Skin of body (tissue), 2 donors: ENCODE data around the gene AFG3L2. TPM values are rescaled to one million over a fixed set of nuclear protein-coding genes. Genes with fewer than 3 reads are reported as not detected.
"Not testable (repeated sequence)": the region's sequence is repeated elsewhere in the genome, so short reads cannot be mapped to it uniquely, and the experiment has no call there.

Experiments used
- DNase-seq: peaks from one replicate; lab custom pipeline; 2025; lab: John Stamatoyannopoulos, UW
- total RNA-seq: library from RNA; depleted of rRNA; stranded (reverse); fragments of >200 nt; gene quantifications from one replicate; pipeline ENCODE4 v1.2.3, GENCODE V29; 2014

AFG3L2 gene
- 34.8 TPM for total RNA-seq

DNA sequence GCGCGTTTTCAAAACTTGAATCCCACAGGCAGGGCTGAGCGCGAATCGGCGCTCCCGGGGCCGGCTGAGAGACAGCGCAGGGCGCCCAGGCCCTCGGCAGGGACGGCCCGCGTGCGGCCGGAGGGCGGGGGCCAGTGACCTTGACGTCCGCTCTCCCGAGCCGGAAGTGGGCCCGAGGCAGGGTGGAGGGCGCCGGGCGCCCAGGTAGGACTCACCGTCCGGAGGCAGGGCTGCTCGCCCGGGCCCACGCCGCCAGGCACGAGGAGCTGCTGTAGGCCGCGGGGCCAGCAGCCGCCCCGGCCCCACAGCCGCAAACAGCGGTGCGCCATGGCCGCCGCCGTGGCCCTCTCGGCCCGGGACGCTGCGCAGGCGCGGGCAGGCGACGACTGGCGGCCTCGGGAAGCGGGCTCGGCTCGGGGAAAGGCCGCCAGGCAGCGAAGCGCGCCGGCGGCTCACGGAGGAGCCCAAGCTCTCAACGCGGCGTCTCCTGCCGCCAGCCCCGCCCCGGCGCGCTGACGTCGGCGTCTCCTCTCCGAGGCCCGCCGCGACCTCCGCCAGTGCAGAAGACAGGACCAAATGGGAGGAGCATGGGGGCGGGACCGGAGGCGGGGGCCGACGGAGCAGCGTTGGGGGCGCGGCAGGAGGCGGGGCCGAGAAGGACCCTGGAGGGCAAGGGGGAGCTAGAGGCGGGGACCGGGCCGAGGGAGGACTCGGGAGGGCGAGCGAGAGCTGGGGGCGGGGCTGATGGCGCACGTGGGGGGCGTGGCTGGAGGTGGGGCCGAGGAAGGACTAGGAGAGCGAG is at the start of gene AFG3L2:
Gene AFG3L2 (minus strand): TSS at position 474 of the 802 bp plus-strand sequence. CDS start 145 bp downstream, at position 329.
- DNase-seq: peak; percentile 99

DNA sequence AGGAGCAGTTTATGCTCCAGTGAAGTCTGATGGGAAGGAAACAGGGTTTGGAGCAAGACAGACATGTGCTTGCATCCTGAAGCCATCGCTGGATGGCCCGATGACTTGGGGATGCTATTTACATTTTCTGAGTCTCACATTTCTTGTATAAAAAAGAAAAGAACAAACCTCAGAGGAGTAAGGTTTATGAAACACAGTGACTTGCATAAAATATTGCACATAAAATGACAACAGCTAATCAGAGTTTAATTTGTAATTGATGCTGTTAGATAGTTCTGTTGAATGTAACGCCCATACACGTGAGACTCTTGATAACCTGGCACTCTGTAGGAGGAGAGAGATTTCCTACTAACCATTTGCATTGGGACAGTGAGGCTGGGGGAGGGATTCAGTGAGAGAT is 47.2 kb upstream of the AFG3L2 start:
- DNase-seq: no peak

DNA sequence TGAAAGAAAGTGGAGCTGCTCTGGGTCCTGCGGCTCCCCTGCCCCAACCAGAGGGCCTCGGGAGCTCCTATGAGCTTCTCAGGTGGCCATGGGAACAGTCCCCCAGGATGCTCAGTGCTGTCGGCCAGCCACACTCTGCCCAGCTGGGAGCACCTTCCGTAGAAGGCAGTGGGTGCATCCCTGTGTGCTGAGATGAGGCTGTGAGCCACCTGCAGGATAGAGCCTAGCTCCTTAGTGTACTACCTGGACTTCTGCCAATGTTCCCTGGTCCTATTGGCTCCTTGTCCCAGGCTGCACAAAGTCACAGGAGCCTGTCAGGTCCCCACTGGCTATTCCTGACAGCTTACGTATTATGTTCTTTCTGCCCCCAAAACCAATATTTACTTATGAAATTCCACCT is 46.8 kb upstream of the AFG3L2 start:
- no peak for DNase-seq

DNA sequence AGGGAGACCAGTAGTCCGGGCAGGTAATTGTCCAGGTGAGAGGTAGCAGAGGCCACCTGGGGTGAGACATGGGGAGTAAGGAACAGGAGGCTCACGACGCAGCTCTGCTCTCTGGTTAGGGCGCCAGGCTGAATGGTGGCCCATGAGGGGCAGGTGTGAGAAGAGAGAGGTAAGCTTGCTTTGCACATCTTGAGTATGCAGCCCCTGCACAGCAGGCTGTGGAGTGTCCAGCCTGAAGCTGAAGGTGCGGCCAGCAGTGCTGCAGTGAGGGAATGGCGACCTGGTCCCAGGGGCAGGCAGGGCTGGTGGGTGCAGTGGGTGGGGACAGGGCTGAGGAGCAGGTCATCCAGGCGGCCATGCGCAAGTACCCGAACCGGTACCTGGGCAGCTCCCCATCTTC is 46.4 kb upstream of the AFG3L2 start:
- DNase-seq: no peak

DNA sequence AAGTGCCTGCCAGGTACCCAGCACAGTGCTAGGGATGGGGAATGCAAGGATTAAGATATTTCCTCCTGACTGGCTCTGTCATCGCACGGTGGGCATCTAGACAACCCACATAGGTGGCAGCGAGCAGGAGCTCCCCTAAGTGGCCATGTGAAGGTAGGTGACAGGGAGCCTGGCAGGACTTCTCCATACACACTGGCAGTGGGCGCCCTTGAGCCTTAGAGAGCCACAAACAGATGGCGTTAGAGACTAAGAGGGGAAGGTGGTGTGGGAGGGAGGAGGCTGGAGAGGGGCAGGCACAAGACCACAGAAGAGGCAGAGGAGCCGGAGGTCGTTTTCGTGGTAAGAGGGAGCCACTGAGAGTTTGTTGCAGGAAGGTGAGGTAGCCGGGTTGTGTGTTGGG is 45.9 kb upstream of the AFG3L2 start:
- DNase-seq: no peak

DNA sequence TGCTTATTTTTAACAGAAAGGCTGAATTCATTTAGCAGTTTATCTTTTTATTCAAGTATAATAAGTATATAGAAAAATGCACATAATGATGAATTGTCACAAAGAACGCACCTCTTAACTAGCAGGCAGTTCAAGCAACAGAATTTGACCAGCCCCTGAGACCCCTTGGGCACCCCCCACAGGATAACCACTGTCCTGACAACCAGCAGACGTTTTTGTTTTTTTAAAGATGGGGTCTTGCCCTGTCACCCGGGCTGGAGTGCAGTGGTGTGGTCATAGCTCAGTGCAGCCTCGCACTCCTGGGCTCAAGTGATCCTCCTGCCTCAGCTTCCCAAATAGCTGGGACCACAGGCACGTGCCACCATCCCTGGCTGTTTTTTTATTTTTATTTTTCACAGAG is 44.7 kb upstream of the AFG3L2 start:
- DNase-seq: no peak

DNA sequence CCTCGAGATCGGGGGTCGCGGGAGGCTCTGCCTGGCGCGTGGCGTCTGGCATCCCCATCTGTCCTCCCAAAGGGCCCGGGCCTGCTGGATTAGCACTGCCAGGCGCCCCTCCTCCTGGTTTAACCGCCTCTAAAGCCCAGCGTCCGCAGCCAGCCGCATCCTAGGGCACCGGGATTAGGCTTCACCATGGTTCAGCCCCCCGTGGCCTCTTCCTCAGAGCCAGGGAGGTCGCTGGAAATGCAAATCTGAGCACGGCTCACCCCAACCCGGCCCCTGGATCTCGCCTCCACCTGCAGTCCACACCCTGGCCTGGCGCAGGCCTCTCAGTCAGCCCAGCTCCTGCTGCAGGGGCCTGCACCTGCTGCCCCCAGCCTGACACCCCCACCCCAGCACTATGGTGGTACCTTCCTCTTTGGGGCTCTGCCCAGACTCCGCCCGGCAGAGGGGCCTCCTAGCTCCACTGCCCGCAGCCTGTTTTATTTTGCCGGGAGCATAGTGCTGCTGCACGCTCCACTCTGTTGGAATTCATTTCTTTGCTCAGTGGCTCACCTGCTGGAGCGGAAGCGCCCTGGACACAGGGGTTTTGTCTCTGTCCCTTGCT is 43.9 kb upstream of the AFG3L2 start:
- DNase-seq: no peak

DNA sequence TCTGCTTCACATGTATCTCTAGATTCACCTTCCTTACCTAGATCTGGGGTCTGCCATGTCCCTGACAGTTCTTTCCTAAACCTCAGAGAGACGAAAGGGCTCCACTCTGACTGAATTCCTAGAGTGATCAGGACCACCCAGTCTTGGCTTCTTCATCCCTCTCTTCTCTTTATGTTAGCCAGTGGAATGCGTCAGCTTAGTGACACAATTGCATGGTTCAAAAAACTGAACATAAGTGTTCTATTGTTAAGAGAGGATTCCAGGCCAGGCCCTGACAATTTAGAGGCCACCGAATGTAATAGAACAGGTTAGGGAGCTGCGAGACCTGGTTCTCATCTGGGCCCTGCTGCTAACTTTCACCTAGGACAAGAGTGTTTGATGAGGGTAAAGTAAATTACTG is 40.7 kb upstream of the AFG3L2 start:
- DNase-seq: no peak

DNA sequence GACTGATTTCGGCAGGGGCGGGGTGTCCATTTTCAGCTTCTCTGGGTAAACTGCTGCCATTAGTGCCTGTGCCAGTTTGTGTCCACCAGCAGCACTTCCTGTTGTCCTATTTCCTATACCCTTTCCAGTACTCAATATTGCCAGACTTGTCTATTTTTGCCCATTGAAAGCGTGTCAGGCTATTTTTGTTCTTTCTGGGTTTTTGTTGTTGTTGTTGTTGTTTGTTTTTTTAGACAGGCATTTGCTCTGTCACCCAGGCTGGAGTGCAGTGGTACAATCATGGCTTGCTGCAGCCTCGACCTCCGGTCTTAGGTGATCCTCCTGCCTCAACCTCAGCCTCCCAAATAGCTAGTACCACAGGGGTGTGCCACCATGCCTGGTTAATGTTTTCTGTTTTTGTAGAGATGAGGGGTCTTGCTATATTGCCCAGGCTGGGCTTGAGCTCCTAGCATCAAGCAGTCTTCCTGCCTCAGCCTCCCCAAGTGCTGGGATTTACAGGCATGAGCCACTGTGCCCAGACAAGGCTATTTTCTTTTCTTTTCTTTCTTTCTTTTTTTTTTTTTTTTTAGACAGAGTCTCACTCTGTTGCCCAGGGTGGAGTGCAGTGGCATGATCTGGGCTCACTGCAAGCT is 39.2 kb upstream of the AFG3L2 start:
- no peak for DNase-seq

DNA sequence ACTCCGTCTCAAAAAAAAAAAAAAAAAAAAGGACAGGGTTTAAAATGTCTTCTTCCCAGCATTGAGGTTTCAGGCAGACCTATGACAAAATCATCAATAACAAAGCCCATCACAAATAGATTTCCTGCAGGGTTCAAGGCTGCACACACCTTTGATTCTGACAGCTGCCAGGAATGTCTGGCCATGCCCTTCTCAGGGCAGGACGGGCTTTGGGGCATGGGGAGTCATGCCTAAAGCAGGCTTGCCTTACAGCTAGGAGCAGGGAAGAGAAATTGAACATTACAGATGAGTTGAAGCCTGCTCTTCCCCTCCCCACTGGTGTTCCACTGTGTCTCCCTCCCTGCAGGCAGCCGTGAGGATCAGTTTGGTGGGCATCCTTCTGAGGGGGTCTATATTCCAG is 34.4 kb upstream of the AFG3L2 start:
- no peak for DNase-seq

DNA sequence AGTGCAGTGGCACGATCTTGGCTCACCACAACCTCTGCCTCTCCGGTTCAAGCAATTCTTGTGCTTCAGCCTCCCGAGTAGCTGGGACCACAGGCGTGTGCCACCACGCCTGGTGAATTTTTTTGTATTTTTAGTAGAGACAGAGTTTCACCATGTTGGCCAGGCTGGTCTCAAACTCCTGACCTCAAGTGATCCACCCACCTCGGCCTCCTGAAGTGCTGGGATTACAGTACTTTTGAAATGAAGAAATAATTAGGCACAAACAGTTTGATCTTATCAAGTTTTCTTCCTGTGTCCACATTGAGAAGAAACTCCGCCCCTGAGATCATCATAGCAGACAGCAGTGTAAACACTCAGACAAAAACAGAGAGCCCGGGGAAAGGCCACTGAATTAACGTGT is 33.7 kb upstream of the AFG3L2 start:
- not testable (repeated sequence) for DNase-seq

DNA sequence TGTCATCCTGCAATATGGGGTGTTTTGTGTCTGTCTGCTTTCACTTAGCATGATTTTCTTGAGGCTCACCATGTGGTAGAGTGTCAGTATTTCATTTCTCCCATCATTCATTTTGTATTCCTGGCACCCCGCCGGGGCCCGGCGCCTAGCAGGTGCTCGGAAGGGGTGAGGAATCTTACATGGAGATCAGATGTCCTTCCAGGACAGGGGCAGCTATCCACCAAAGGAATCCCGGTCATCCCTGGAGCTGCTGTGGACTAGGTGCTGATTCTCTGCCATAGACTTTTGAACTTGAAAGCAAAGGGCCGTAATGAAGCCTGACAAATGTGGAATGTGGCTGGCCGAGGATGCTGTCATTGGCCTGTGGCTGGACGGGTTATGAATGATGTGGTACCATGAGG is 33.1 kb upstream of the AFG3L2 start:
- DNase-seq: no peak

DNA sequence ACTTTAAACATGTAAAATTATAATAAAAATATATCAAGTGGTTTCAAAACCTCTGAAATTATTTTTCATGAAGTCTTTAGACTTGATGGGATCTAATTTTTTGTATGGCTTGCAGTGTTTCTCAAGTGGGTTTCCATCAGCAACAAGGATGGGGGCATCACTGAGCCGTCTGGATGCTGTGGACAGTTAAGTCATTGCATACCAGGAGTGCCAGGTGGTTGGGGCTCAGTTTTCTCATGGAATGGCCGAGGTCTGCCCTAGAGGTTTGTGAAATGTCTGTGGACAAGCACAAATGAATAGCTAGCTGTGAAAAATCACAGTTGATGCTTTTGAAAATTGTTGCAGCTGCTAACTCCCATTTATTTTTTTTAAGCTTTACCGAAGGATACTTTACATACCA is 32.4 kb upstream of the AFG3L2 start:
- DNase-seq: no peak

DNA sequence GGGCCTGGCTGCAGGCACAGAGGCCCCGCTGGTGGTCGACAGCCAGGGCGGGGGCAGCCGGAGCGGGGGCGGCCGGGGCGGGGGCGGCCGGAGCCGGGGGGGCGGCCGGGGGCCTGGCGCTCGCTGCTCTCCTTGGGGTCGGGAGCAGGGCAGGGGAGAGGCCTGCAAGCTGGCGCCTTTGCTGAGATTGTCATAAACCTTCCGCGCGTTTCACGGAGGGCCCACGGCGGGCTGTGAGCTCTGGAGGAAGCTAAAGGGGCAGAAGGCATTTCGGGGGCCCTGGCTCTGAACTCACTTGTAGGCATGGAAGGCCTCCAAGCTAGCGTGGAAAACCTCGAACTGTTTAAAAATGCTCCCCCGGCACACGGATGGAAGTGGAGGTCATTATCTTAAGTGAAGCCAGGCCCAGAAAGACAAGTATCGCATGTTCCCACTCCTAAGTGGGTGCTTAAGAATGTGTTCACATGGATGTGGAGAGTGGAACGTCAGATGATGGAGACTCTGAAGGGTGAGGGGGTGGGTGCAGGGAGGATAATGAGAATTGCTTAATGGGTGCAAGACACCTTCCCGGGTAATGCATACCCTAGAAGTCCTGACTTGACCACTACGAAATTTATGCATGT is 31.3 kb upstream of the AFG3L2 start:
- no peak for DNase-seq

DNA sequence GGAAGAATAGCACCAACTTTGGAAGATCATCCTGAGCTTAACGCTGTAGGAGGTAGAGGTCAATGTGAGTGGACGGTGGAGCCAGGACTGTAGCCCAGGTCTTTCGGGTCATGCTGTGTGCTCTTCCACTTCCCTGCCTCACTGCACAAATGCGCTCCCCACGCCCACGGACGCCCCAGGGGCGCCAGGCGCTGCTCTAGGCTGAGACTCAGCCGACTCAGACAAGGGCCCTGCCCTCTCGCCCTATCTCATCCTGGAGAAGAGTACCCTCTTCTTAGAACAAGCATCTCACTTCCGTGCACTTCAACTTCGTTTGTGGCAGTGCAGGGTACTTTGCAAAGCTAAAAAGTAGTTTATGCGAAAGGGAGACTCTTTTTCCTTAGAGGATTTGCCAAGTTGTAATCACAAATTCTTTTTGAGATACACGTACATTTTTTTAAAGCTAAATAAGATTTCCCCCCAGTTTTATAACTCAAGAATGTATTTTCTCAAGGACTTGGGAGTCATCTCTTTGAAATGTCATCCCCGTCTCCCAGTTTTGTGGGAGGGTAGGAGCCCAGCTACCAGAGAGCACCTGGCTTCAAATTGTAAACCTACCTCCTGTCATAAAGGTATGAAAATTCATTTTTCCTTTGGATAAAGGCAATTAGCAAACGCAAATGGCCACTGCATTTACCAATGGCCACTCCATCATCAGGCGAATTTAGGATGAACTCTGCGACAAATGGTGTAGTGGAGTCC is 29.5 kb upstream of the AFG3L2 start:
- DNase-seq: no peak

DNA sequence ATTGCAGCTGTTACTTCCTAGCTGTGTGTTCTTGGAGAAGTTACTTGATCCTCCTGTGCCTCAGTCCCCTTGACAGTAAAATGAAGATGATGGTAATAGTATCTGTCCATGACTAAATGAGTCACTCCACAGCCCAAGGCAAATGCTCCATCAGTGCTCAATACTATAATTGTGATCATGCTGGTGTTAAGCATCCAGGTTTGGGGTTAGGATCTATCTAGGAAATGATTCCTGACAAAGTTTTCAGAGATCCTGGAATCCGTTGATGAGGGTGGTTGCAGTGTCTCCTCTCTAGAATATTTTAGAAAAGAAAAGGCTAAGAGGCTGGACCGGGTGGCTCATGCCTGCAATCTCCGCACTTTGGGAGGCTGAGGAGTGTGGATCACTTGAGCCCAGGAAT is 28.0 kb upstream of the AFG3L2 start:
- no peak for DNase-seq

DNA sequence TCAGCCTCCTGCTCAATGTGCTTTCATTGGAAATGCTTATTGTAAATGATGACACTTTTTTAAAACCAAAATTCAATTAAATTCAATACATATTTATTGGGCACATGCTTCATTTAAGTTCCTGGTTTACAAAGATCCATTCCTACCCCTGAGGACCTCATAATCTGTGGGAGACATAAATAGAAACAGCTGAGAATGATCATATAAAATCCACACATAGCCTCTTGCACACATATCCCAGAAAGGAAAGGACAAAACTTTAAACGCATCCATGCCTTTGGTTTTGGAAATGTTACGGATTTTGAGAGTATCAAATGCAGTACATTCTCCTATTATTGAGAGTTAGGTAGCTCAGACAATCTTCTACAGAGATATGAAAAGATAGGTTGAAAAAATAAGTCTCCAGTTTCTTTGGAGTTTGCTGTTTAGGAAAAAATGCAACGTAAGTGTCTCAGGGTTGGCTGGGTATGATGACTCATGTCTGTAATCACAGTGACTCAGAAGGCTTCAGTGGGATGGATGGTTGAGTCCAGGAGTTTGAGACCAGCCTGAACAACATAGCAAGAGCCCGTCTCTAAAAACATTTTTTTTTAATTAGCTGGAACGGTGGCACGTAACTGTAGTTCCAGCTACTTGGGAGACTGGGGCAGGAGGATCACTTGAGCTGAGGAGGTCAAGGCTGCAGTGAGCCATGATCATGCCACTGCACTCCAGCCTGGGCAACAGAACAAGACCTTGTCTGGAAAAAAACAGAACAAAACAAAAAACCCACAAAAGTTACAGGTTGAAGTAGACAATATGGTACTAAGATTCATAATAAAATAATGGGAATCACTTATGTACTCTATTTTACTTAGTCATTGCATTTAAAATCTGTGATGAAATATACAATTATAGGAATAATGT is 26.8 kb upstream of the AFG3L2 start:
- DNase-seq: peak; percentile 43

DNA sequence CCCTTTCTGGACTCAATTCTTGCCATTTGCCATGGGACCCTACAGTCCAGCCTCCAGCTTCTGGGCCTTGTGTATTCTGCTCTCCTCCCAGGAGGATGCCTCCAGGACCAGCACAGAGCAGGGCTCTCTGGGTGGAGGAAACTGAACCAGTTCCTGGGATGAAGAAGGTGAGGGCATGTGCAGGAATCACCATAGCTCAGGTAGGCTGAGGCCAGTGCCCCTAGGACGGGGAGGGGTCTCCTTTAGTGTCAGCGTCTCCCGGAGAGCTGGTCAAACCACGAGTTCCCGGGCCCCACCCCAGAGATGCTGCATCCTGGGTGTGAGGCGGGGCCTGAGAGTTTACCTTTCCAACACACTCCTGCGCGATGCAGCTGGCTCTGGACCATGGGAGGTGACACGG is 24.9 kb upstream of the AFG3L2 start:
- DNase-seq: no peak

DNA sequence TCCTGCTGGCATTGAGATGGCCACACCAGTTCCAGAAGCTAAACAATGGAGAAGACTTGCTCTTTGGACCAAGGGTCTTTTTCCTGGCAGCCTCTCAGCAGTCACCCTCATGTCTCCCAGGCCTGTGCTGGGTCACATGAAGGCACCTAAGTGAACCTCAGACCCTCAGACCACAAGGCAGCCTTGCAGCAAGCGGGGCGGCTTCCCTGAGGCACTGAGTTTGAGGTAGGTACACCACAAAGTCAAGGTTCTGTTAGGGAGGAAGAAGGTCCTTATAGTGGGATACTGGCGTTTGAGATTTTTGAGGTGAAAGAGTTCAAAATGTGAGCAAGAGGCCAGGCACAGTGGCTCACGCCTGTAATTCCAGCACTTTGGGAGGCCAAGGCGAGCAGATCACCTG is 22.2 kb upstream of the AFG3L2 start:
- DNase-seq: no peak

DNA sequence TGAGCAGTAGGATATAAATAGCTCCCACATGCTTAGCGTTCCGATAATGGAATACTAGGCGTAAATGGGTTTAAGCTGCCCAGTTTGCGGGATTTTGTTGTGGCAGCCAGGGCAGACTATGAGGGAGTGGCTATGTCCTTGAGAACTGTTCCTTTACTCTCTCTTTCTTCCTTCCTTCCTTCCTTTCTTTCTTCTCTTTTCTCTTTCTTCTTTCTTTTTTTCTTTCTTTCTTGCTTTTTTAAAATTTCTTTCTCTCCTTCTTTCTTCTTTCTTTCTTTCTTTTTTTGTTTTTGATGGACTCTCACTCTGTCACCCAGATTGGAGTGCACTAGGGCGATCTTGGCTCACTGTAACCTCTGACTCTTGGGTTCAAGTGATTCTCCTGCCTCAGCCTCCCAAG is 21.6 kb upstream of the AFG3L2 start:
- DNase-seq: no peak

DNA sequence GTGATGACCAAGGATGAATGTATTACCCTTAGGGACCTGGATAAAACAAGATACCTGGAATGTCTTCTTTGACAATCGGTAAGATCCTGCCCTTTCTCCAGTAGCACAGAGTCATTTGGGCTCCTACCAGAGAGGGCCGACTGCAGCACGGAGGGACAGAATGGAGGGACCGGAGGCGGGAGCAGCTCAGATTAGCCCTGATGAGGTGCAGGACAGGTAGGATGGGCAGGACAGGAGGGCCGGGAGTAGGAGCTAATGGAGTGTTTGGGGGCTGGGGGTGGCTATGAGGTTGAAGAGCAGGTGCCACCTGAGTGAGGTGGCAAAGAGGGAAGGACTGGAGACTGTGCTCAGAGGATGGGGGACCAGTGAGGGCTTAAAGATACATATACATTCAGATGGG is 20.8 kb upstream of the AFG3L2 start:
- no peak for DNase-seq
